ENCODE measurements around the gene THPO. TPM values are rescaled to one million over a fixed set of nuclear protein-coding genes. Genes with fewer than 3 reads are reported as not detected.

Gene THPO
- total and polyA plus RNA-seq, 10 donors, result 0.11 to 1.8 (median 0.42) TPM; not detected in 1

DNA sequence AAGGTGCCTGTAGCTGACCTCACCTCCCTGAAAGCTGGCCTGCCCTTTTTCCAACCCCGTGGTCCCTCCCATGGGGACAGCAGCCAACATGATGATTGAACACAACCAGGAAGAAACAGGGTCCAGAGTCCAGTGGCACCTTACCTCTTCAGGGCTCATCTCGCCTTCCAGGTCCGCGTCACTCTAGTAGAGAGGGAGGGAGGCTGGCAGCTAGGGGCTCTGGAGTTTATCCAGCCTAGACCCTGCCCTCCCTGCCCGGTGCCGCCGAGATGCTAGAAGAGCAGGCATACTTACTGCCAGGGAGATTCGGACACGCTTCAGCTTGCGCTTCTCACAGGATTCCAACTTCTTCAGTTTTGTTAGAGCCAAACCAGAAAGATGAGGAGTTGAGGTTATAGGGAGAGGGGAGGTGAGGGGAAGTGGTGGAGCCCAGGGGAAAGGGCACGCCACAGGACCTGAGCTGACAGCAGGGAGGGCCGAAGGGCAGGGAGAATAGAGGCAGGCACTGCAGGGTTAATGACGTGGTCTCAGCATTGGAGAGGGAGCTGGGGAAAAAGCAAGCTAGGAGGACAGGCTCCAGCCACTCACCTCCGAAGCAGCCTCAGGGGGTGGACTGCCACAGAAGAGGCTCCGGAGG, 25.7 kb downstream of the THPO start:
- WGBS, 5 donors, result 83 to 96% (median 91%) methylated on average over 15 of the region's 15 CpGs
- H3K36me3 ChIP-seq, result peaks cover 0 to 9% (median 0%) of the 10 kb centered on the region in 6 donors
- H3K27me3 ChIP-seq (replicated peaks in 1 of 7), result no peaks in the 10 kb centered on the region
- DNase-seq, result no peak
- H3K4me3 ChIP-seq, result no peak overlapping the region
- TF ChIP-seq POLR2AphosphoS5 (IDR thresholded peaks at IDR 0.05), result no peak
- no peak for TF ChIP-seq CTCF (IDR thresholded peaks at IDR 0.05 in 8 of 11, conservative IDR thresholded peaks at IDR 0.05 in 3 of 11)
- no peak for TF ChIP-seq POLR2A (IDR thresholded peaks at IDR 0.05)
- no peak overlapping the region for H3K27ac ChIP-seq
- no peaks in the 10 kb centered on the region for H3K9me3 ChIP-seq
- H3K4me1 ChIP-seq, result peaks cover 0 to 20% (median 7%) of the 10 kb centered on the region in 6 donors
- intact Hi-C loops (cut with DNase I; ENCODE audit: low total_unique reads), result no loop called here

DNA sequence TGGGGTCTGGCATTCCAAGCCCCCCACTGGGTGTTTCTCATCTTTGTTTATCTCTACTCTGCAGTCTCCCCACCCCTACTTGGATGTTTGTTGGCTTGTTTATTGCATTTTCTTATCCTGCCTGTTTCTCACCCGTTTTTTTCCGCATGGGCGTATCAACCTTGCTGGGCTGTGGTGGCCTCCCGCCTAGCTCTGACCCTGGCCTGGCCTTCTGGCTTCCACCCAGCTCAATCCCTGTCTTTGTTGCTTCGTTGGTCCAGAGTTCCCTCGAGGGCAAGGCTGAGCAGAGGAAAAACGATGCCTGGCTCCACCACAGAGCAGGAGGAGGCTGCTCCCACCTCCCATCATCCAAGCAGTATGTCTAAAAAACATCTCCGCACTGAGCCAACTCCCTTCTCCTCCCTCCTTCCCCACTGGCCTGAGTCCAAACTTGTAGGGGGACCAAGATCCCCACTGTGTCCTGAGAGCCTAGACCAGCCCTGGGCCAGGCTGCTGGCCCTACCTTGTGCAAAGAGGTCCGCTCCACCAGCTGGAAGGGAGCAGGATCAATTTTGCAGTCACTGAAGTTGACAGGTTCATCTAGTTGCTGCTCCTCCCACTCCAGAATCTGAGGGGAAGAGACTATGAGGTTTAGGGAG, 26.4 kb downstream of the THPO start:
- H3K27ac ChIP-seq, result no peak overlapping the region
- WGBS, 5 donors, result 67 to 77% (median 74%) methylated on average over 8 to 9 of the region's 9 CpGs
- H3K9me3 ChIP-seq, result no peaks in the 10 kb centered on the region
- no peaks in the 10 kb centered on the region for H3K27me3 ChIP-seq (replicated peaks in 1 of 7)
- TF ChIP-seq POLR2AphosphoS5 (IDR thresholded peaks at IDR 0.05) (peak in 1 of 3 donors; percentile 14), CTCF (IDR thresholded peaks at IDR 0.05 in 8 of 11, conservative IDR thresholded peaks at IDR 0.05 in 3 of 11) (no peak), POLR2A (IDR thresholded peaks at IDR 0.05) (no peak)
- peaks cover 0 to 7% (median 0%) of the 10 kb centered on the region in 6 donors for H3K36me3 ChIP-seq
- intact Hi-C loops (cut with DNase I; ENCODE audit: low total_unique reads), result no loop called here
- peaks cover 0 to 20% (median 7%) of the 10 kb centered on the region in 6 donors for H3K4me1 ChIP-seq
- no peak for DNase-seq
- no peak overlapping the region for H3K4me3 ChIP-seq

DNA sequence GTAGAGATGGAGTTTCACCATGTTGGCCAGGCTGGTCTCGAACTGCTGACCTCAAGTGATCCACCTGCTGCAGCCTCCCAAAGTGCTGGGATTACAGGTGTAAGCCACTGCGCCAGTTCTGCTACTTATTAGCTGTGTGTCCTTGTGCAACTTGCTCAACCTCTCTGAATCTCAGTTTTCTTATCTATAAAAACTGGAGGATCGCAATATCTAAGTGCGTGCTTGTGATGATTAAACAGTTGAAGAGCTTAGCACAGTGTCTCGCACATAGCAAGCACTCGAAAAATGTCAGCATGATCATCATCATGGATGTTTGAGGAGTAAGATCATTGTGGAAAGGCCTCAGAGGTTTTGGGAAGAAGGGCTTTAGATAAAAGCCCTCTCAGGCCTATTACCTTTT, 27.4 kb downstream of the THPO start:
- intact Hi-C loops (cut with DNase I; ENCODE audit: low total_unique reads), result no loop called here
- no peak overlapping the region for H3K27ac ChIP-seq
- H3K27me3 ChIP-seq (replicated peaks in 1 of 7), result no peaks in the 10 kb centered on the region
- H3K36me3 ChIP-seq, result peaks cover 0 to 7% (median 0%) of the 10 kb centered on the region in 6 donors
- peaks cover 0 to 27% (median 12%) of the 10 kb centered on the region in 6 donors for H3K4me1 ChIP-seq
- DNase-seq, result no peak
- H3K4me3 ChIP-seq, result no peak overlapping the region
- H3K9me3 ChIP-seq, result no peaks in the 10 kb centered on the region
- TF ChIP-seq CTCF (IDR thresholded peaks at IDR 0.05 in 8 of 11, conservative IDR thresholded peaks at IDR 0.05 in 3 of 11), result no peak
- TF ChIP-seq POLR2A (IDR thresholded peaks at IDR 0.05), result no peak
- TF ChIP-seq POLR2AphosphoS5 (IDR thresholded peaks at IDR 0.05), result no peak
- 94 to 99% (median 96%) methylated on average over 6 of the region's 6 CpGs for WGBS, 5 donors
